NCI-H128 (cell line): Measurements from ENCODE around the gene MEIS3.
"Not testable (repeated sequence)": the region's sequence is repeated elsewhere in the genome, so short reads cannot be mapped to it uniquely, and the experiment has no call there.

Experiments used
- DNase-seq: peaks from one replicate; lab custom pipeline; 2025; ENCODE audit not compliant: unreplicated experiment; lab: John Stamatoyannopoulos, UW

MEIS3 gene

DNA sequence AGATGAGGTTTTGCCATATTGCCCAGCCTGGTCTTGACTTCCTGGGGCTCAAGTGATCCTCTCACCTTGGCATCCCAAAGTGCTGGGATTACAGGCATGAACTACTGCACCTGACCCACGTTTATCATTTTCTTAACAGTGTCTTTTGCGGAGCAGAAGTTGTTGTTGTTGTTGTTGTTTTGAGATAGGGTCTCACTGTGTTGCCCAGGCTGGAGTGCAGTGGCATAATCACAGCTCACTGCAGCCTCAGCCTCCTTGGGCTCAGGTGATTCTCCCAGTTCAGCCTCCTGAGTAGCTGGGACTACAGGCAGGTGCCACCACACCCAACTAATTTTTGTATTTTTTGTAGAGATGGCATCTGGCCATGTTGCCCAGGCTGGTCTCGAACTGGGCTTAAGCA lies 31.7 kb downstream of the MEIS3 start:
- not testable (repeated sequence) for DNase-seq

DNA sequence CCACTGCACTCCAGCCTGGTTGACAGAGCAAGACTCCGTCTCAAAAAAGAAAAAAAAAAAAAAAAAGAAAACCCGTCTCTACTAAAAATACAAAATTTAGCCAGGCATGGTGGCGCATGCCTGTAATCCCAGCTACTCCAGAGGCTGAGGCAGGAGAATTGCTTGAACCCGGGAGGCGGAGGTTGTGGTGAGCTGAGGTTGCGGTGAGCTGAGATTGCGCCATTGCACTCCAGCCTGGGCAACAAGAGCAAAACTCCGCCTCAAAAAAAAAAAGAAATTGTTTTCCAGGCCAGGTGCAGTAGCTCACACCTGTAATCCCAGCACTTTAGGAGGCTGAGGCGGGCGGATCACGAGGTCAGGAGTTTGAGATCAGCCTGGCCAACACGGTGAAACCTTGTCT lies 32.7 kb downstream of the MEIS3 start:
- not testable (repeated sequence) for DNase-seq

DNA sequence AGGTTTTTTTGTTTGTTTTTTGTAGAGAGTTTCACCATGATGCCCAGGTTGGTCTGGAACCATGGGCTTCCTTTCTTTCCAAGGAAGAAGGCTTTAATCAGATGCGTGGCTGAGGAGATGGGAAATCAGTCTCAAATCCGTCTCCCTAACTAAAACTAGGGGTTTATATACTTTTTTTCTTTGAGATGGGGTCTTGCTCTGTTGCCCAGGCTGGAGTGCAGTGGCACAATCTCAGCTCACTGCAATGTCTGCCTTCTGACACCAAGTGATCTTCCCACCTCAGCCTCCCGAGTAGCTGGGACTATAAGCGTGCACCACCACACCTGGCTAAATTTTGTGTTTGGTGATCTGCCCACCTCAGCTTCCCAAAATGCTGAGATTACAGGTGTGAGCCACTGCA lies 34.8 kb downstream of the MEIS3 start:
- not testable (repeated sequence) for DNase-seq

DNA sequence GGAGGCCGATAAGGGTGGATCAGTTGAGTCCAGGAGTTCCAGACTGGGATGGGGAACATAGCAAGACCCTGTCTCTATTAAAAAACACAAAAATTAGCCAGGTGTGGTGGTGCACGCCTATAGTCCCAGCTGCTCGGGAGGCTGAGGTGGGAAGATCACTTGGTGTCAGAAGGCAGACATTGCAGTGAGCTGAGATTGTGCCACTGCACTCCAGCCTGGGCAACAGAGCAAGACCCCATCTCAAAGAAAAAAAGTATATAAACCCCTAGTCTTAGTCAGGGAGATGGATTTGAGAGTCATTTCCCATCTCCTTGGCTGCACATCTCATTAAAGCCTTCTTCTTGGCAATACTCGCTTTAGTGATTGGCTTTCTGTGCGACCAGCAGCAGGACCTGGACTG lies 35.4 kb downstream of the MEIS3 start:
- not testable (repeated sequence) for DNase-seq

DNA sequence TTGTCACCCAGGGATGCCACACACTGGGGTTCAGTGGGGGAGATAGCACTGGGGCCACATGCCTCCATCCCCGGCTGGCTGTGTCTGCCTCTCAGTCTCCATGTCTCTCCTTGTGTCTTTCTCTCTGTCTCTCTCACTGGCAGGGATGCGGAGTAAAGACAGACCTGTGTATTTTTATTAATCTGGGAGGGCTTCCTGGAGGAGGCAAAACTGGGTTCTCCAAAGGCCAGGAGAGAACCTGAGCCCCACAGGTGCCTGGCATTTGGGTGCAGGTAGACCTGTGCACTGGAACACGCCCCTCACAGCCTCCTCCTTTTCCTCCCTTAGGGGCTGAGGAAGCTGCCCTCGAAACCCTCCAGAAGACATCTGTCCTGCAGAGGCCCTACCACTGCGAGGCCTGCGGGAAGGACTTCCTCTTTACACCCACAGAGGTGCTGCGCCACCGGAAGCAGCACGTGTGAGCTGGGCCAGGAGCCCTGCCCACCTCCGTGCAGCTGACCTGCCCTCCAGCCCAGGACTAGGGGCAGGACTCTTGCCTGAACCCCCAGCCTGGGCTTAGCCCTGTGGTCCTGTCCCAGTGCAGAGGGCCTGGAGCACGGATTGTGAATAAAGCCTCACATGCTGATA lies 37.6 kb downstream of the MEIS3 start:
- no peak for DNase-seq

DNA sequence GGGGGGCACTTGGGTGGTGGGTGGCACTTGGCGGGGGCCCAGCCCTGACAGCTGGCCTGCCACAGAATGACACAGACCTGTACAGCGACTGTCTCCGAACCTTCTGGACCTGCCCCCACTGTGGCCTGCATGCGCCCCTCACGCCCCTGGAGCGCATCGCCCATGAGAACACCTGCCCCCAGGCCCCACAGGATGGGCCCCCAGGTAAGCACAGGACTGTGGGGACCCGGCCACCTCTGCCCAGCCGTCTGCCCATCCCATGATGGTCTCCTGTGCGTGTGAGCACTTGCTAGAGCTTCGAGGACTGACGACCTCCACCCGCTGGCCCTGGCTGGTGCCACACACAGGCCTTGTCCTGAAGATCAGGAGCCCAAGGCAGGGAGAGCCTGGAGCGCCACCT lies 38.2 kb downstream of the MEIS3 start:
- no peak for DNase-seq

DNA sequence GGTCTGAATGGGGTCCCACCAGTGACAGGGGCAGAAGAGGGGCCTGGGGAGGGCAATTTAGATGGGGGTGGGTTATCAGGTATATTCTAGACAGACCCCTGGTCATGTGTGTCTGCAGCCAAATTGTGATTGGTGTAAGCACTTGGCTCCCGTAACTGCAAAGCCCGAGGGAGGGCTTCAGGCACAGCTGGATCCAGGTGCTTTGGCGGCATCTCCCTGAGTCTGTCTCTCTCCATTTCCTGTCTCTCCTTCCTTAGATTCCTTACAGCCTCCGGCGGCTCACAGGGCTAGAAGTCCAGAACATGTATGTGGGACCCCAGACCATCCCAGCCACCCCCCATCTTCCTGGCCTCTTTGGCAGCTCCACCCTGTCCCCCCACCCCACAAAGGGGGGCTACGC lies 38.8 kb downstream of the MEIS3 start:
- DNase-seq, result no peak

DNA sequence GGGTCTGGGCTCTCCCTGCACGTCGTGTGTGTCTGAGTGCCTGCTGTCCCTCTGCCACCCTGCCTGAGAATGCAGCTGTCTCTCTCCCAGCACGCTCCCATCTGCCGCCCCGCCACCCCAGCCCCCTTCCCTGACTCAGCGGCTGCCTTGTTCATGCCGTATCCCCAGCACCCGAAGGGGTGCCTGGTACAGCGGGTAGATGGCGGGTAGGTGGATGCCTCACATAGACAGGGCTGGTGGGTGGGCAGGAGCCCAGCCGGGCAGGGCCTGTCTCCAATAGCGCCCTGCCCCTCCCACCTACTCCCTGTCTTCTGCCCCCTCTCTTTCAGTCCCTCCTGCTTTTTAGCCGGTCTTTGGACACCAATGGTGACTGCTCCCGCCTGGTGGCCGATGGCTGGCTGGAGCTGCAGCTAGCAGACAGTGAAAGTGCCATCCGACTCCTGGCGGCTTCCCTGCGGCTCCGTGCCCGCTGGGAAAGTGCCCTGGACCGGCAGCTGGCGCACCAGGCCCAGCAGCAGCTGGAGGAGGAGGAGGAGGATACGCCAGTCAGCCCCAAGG lies 39.9 kb downstream of the MEIS3 start:
- DNase-seq, result no peak

DNA sequence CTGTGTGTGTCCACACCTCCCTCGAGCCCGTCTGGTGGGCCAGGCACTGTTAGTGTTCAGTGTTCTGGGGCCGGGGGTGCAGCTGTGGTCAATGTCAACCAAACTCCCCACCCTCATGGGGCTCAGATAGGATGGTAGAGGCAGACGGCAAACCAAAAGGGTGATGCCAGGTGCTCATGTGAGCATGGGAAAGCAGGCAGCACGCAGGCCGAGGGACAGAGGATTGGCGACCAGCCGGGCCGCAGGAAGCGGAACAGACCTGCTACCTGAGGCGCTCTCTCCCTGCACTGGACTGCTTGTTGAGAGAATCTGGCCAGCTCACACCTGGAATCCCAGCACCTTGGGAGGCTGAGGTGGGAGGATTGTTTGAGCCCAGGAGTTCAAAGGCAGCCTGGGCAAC lies 41.1 kb downstream of the MEIS3 start:
- no peak for DNase-seq

DNA sequence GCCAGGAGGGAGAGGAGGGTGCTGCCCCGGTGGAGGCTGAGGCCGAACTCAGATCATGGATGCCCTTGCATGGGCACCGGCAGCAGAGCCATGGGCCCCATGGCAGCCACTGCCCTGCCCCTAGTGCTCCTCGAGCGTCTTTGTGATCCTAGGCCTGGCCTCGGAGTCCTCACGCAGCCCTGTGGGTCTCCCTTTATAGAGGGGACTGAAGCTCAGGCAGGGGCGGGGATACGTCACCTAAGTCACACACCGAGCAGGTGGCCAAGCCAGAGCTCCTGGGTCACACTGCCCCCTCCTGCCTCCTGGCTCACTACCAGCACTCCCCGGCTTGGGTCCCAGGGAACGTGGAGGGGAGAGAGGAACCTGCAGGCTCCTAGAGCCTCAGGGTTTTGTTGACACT lies 41.5 kb downstream of the MEIS3 start:
- no peak for DNase-seq

DNA sequence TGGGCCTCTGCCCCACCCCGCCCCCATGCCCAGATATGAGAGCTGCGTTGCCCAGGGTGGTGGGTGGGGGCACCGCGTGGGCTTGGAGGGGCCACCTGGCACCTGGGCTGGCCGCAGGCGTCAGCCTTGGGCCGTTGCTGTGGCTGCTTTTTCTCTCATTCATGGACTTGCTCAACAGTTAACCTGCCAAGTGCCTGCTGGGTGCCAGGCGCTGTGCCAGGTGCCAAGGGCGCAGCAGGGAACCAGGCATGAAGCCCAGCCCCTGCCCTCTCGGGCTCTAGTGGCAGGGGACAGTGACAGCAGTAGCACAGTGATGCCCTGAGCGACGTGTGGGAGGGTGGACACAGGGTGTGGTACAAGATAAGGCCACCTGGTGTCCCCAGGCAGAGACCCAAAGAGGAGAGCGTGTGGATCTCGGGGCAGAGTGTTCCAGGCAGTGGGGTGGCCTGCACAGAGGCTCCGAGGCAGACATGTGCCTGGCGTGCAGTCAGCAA lies 42.1 kb downstream of the MEIS3 start:
- DNase-seq, result no peak

DNA sequence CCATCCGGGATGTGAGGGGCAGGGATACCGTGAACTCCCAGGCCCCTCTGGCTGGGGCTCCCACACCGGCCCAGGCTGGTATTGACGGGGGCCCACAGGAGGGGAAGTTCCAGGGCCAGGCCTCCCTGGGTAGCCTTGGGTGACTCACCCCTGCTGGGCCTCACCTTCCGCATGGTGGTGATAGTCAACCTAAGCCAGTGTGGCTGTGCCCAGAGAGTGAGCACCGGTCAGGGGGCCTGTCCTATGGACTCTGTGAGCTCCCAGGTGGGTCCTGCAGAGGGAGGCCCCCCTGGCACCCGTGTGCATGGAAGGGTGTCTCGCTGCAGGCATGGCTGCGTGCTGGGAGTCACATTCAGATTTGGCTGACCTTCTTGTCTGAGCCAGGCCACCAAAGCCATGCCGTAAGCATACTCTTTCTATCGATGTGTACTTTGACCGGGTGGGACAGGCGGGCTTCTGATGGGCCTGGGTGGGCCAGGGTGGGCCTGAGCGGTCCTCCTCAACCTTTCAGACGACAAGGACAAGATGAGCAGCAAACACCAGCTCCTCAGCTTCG lies 42.7 kb downstream of the MEIS3 start:
- no peak for DNase-seq

DNA sequence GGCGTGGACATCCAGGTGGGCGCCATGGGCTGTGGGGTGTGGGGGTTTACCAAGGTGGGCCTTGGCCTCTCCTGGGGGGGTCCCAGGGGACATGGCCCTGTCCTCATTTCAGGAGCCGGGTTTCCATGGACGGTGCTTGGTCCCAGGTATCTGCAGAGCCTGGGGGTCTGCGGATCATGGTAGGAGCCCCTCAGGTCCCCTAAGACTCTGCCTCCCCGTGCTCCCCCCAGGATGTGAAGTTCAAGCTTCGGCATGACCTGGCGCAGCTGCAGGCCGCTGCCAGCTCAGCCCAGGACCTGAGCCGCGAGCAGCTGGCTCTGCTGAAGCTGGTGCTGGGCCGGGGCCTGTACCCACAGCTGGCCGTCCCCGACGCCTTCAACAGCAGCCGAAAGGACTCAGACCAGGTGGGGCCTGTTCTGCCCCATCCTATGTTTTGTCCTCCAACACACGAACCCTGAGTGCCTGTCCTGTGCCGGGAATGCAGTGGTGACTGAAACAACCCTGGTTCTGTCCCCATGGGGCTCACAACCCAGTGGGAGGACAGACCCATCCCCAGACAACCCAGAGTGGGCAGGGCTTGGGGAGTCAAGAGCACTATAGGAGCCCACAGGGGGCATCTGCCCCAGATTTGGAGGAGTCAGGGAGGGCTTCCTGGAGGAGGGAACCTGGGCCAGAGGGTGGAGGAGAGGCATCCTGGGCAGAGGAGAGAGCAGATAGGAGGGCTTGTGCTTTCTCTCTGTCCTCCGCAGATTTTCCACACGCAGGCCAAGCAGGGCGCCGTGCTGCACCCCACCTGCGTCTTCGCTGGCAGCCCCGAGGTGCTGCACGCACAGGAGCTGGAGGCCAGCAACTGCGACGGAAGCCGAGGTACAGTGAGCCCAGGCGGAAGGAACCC lies 43.4 kb downstream of the MEIS3 start:
- no peak for DNase-seq

DNA sequence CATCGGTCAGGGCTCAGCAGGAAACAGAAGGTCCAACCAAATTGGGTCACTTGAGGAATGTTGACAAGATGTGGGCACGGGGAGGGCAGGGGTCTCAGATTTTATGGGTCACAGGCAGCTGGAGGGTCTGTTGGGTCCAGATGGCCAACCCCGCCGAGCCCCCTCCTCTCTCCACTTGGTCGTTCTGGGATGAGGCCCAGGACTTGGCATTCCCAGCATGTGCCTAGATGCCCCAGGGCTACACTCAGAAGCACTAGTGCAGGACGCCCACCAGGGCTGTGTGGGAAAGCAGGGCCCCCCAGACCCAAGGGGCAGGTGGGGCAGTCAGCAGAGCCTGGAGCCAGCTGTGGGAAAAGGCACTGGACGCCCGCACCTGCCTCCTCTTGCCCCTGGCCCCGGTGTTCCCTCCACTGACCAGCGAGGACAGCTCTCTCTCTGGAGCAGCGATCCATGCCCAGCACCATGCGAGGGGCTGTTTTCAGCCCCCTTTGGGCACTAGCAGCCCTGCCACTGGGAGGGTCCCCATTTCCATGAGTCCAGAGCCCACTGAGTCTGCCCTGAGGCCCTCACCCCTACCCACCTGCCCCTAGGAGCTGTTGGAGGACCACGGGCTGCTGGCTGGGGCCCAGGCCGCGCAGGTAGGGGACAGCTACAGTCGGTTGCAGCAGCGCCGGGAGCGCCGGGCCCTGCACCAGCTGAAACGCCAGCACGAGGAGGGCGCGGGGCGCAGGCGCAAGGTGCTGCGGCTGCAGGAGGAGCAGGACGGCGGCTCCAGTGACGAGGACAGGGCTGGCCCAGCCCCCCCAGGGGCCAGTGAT lies 44.2 kb downstream of the MEIS3 start:
- DNase-seq, result no peak

DNA sequence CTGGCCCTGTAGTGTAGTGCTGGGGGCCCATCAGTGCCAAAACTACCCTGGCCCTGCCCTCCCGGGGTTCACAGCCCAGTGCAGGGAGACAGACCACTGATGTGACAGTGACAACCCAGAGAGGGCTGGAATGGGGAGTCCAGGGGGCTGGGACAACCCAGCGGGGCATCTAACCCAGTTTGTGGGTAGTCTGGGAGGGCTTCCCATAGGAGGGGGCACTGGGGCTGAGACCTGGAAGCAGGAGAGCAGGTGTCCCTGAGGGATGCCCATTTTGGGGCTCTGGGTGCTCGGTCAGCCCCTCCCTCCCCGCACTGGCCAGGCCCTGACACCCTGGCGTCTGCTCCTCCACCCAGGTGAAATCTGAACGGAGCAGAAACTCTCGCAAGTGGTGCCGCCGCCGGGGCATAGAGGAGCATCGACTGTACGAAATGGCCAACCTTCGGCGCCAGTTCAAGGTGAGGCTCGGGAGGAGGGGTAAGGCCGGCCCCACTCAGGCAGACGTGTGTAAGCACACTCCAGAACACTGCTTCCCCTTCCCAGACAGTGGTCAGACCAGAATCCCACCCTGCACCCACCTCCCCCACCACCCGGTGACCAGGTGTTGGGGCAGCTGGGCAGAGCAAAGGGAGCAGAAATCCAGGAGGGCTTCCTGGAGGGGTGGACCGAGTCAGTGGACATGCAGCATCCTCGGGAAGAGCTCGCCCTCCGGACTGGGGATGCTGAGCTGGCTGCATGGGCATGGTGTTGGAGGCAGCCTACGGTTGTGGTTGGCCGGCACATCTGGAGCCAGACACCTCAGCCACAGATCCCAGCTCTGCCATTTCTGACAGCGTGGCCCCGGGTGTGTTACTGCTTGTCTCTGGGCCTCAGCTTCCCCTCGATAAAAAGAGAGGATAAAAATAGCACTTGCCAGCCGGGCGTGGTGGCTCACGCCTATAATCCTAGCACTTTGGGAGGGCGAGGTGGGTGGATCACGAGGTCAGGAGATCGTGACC lies 45.8 kb downstream of the MEIS3 start:
- no peak for DNase-seq

DNA sequence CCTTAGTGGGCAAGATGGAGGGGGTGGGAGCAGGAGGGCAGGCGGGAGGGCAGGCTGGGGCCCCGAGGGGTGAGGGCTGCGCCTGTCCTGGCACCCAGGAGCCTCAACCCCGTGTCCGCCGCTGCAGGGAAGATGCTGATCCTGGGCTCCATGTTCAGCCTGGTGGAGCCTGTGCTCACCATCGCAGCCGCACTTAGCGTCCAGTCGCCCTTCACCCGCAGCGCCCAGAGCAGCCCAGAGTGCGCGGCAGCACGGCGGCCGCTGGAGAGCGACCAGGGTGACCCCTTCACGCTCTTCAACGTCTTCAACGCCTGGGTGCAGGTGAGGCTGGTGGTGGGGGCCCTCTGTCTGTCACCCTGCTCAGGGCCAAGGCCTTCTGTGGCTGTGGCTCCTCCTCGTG lies 46.7 kb downstream of the MEIS3 start:
- no peak for DNase-seq

DNA sequence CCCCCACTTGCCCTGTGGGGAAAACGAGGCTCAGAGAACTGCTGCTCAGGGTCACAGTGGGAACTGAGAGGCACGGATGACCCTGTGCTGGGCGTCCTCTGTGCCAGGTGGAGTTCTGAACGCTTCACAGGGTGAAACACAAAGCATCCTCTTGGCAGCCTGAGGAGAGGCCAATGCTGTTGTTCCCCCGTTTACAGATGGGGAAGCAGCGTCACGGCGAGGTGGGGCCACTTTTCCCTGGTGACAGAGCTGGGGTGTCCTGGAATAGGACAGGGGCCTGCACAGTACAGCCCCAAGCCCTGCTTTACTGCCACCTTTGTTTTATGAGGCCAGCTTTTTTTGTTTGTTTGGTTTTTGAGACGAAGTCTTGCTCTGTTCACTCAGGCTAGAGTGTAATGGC lies 48.1 kb downstream of the MEIS3 start:
- no peak for DNase-seq

DNA sequence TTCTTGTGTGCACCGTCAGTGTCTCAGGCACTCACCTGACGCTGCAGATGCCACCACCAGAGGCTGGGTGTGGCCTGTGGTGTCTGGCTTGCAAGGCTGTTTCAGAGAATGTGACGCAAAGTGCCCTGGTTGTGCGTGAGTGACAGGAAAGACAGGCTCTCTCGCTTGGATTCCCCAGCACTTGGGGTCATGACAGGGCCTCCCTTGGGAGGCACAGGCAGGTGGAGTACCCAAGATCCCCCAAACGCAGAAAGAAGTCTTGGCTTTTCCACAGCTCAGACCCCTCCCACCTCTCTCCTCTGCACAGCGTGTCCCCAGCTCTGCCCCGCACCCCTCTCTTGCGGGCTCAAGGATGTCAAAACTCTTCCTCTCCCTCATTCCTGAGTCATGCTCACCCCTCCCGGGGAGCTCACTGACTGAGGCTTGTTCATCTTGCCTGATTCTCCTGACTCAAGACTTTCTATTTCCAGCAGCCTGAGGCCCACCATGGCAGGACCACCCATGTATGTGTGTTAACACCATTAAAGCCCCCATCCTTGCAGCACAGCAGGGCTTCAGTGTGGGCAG lies 49.2 kb downstream of the MEIS3 start:
- no peak for DNase-seq

DNA sequence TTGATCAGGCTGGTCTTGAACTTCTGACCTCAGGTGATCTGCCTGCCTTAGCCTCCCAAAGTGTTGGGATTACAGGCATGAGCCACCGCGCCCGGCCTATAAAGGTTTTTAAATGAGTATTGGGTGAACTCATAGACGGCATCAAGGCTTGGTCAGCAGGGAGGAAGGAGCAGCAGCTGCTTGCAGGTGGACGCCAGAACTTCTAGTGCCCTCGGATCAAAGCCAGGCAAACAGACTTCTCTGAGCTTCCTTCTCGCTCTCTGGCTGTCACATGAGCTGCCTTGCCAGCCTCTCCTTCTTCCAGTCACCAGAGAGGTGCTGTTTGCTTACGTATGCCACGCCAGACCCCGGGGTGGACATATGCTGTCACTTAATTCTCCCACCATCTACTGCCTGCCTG lies 53.9 kb downstream of the MEIS3 start:
- DNase-seq, result not testable (repeated sequence)
